ENCODE results near the gene ID1. TPM values are rescaled to one million over a fixed set of nuclear protein-coding genes. Genes with fewer than 3 reads are reported as not detected.

ID1 gene
- total and polyA plus RNA-seq, 10 of the 15 experiments (the other 5 are each of a cell fraction or from before 2014, with no cell fraction given) = 0.09 to 1.3 (median 0.47) TPM; not detected in 2

GRCh38 chr20:31594558-31595379 is 10.3 kb upstream of the ID1 start:
- RAD21 ChIA-PET (ENCODE audit: unreplicated experiment) = interaction anchor here (2.0 kb wide), 1 partner anchor 22 kb away, joined by 5 read pairs; no protein-coding TSS in a partner anchor
- Histone ChIP-seq H3K9ac (ENCODE audit: control insufficient read depth, insufficient read depth, low read length) (no peak overlapping the region), H3K4me3 (no peak overlapping the region), H4K20me1 (ENCODE audit: control insufficient read depth, insufficient read depth) (no peaks in the 10 kb centered on the region), H3K27ac (ENCODE audit: control insufficient read depth, insufficient read depth) (no peak overlapping the region), H3K4me1 (ENCODE audit: control insufficient read depth, insufficient read depth, low read length) (peaks cover 6% of the 10 kb centered on the region), H3K27me3 (replicated peaks in 1 of 2; ENCODE audit: control insufficient read depth in 2 of 2, insufficient read depth in 2 of 2, low read length in 1 of 2) (no peaks in the 10 kb centered on the region), H3K36me3 (ENCODE audit: control insufficient read depth in 2 of 2, insufficient read depth in 2 of 2, low read length in 1 of 2) (no peaks in the 10 kb centered on the region), H3K9me3 (replicated peaks; ENCODE audit: control insufficient read depth, insufficient read depth, low read length) (no peaks in the 10 kb centered on the region), H3K79me2 (ENCODE audit: control insufficient read depth, insufficient read depth, low read length) (no peaks in the 10 kb centered on the region), H2AFZ (ENCODE audit: control insufficient read depth, low read depth, low read length) (no peak overlapping the region), H3K4me2 (ENCODE audit: control insufficient read depth, insufficient read depth) (no peak overlapping the region; the same call in 1 of the 2 replicates)
- no peak for DNase-seq (ENCODE audit: low read depth, low spot score)
- in situ Hi-C loops (cut with MboI) = no loop called here
- SMC1A ChIA-PET (ENCODE audit: uncharacterized antibody, unreplicated experiment) = no interaction called here
- CTCF ChIA-PET = no interaction called here
- no peak for FAIRE-seq
- POLR2A ChIA-PET = no interaction called here
- ATAC-seq = no peak
- WGBS (ENCODE audit: insufficient coverage, insufficient replicate concordance, low lambda C conversion rate, missing lambda C conversion rate) = 71% methylated on average over 11 of the region's 11 CpGs
- BruUV-seq (replicated peaks) = no TSS peak
- TF ChIP-seq FOXK2 (IDR thresholded peaks at IDR 0.05) (0 out of 2 replicates have a peak, but pooled peaks have one; percentile 36), JUND (IDR thresholded peaks at IDR 0.05; ENCODE audit: low read depth, low read length) (no peak)
- TF ChIP-seq, protein P1, sequence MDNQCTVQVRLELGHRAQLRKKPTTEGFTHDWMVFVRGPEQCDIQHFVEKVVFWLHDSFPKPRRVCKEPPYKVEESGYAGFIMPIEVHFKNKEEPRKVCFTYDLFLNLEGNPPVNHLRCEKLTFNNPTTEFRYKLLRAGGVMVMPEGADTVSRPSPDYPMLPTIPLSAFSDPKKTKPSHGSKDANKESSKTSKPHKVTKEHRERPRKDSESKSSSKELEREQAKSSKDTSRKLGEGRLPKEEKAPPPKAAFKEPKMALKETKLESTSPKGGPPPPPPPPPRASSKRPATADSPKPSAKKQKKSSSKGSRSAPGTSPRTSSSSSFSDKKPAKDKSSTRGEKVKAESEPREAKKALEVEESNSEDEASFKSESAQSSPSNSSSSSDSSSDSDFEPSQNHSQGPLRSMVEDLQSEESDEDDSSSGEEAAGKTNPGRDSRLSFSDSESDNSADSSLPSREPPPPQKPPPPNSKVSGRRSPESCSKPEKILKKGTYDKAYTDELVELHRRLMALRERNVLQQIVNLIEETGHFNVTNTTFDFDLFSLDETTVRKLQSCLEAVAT (IDR thresholded peaks at IDR 0.05) = peak; percentile 88
- intact Hi-C loops (cut with micrococcal nuclease; ENCODE audit: unreplicated experiment) = no loop called here

DNA sequence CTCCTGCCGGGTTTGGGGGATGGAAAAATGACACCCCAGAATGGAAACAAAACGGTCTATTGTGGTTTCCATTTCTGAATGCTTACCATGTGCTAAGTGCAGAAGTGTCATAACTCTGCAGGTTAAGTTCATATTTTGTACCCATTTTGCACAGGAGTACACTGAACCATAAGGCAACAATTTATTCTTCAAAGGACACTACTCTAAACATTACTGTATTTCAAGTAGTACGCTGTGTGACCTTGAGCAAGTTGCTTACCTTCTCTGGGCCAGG is 9.8 kb upstream of the ID1 start:
- in situ Hi-C loops (cut with MboI) = no loop called here
- no peak for FAIRE-seq
- H3K4me2 ChIP-seq (ENCODE audit: control insufficient read depth, insufficient read depth) = no peak overlapping the region

More for the DNA sequence above, 9.8 kb upstream of the ID1 start:
- Histone ChIP-seq H3K27me3 (replicated peaks in 1 of 2; ENCODE audit: control insufficient read depth in 2 of 2, insufficient read depth in 2 of 2, low read length in 1 of 2) (no peaks in the 10 kb centered on the region), H3K9me3 (replicated peaks; ENCODE audit: control insufficient read depth, insufficient read depth, low read length) (no peaks in the 10 kb centered on the region), H3K36me3 (ENCODE audit: control insufficient read depth in 2 of 2, insufficient read depth in 2 of 2, low read length in 1 of 2) (no peaks in the 10 kb centered on the region), H3K9ac (ENCODE audit: control insufficient read depth, insufficient read depth, low read length) (no peak overlapping the region), H3K4me1 (ENCODE audit: control insufficient read depth, insufficient read depth, low read length) (peaks cover 6% of the 10 kb centered on the region), H3K27ac (ENCODE audit: control insufficient read depth, insufficient read depth) (no peak overlapping the region), H2AFZ (ENCODE audit: control insufficient read depth, low read depth, low read length) (no peak overlapping the region), H4K20me1 (ENCODE audit: control insufficient read depth, insufficient read depth) (no peaks in the 10 kb centered on the region), H3K4me3 (no peak overlapping the region), H3K79me2 (ENCODE audit: control insufficient read depth, insufficient read depth, low read length) (no peaks in the 10 kb centered on the region)
- ChIA-PET CTCF (interaction anchor here (1.1 kb wide), 1 partner anchor 9 kb away, joined by 3 read pairs; no protein-coding TSS in a partner anchor), RAD21 (ENCODE audit: unreplicated experiment) (interaction anchor here (1.2 to 2.0 kb wide), 2 partner anchors 18 to 22 kb away, joined by 5 to 6 read pairs; no protein-coding TSS in a partner anchor), POLR2A (no interaction called here), SMC1A (ENCODE audit: uncharacterized antibody, unreplicated experiment) (no interaction called here)
- 30% methylated on average over 3 of the region's 3 CpGs for WGBS (ENCODE audit: insufficient coverage, insufficient replicate concordance, low lambda C conversion rate, missing lambda C conversion rate)
- no TSS peak for BruUV-seq (replicated peaks)
- peak; percentile 52; the same call in 1 of the 2 replicates for TF ChIP-seq SMARCA5 (IDR thresholded peaks at IDR 0.05)
- TF ChIP-seq, protein P2, sequence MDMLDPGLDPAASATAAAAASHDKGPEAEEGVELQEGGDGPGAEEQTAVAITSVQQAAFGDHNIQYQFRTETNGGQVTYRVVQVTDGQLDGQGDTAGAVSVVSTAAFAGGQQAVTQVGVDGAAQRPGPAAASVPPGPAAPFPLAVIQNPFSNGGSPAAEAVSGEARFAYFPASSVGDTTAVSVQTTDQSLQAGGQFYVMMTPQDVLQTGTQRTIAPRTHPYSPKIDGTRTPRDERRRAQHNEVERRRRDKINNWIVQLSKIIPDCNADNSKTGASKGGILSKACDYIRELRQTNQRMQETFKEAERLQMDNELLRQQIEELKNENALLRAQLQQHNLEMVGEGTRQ (IDR thresholded peaks at IDR 0.05; ENCODE audit: borderline replicate concordance, low read depth, low read length) = no peak
- intact Hi-C loops (cut with micrococcal nuclease; ENCODE audit: unreplicated experiment) = no loop called here
- ATAC-seq (no peak), DNase-seq (ENCODE audit: low read depth, low spot score) (no peak)
